NCI-H187 treated with DMSO at 0.1 percent for 48 hours (cell line): Measurements from ENCODE around the gene IFT74.

ENCODE experiments used
- DNase-seq: peaks from one replicate; lab custom pipeline; 2025; lab: John Stamatoyannopoulos, UW

IFT74 gene

DNA sequence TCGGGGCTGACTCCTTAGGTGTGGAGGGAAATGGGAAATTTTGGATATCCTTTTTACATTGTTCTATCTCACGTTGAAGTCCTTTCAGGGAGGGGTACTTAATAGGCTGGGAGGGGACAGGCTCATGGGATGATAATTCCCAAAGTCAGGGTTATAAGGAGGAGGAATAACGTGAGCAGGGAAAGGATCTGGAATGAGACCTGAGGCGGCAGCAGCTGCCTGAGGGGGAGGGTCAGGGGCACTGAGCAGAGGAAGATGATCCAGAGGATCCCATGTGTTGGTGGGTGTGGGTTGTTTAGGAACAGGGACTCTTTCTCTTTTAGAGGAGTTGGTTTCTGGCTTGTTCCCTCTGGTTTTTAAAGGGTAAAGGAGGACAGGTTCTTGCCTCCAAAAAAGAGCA, 18.7 kb downstream of the IFT74 start:
- DNase-seq, result no peak

DNA sequence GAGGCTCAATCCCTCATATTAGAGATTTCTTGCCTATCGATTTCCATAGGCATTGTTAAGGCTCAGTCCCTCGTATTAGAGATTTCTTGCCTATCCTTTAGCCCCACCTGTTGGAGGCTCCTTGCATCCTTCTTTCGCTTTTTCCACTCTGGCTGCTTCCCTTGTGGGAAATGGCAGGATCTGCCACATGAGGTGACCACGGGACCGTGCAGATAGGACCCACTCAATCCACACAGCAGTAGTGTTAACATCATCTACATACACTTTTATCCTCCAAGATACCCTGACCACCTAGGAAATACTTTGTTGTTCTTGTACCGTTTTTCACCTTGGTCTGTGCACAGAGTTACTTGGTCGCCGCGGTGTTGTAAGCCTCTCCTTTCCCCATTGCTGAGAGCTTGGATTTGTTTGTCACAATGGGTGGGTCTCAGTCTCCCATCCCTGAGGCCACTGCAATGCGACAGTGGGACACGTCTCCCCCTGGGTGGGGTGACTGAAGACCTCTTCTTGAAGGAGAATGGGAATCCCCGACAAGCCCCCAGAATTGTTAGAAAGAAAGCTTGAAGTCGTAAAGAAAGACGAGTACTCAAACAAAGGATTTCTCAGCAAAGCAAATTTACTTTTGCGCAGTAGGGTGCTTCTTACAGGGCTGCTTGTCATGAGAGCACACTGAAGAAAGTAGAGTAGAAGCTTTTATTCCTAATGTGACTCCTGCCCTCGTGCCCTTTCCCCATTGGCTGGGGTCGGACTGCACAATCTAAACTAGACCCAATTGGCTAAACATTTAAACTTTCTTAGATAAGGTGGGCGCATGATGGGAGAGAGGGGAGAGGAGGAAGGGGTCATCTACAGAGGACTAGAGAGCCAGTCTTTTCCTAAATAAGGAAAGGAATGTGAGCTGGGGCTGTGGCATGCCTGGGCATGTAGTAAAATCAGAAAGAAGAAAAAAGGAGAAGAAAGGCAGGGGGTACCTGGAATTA, 19.8 kb downstream of the IFT74 start:
- no peak for DNase-seq

DNA sequence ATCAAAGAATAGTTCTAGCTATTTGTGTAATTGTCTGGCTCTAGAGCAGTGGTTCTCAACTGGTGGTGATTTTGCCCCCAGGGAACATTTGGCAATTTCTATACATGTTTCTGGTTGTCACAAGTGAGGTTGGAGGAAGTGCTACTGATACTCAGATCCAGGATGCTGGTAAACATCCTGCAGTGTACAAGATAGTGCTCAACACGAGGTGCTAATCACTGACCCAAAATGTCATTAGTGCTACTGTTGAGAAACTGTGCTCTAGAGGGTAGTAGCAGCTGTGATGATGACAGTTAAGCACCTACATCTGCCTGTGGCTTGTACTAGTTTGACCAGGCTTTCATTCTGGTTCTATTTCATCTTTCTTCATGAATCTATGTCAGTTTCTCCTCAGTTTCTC, 27.1 kb downstream of the IFT74 start:
- DNase-seq, result no peak

DNA sequence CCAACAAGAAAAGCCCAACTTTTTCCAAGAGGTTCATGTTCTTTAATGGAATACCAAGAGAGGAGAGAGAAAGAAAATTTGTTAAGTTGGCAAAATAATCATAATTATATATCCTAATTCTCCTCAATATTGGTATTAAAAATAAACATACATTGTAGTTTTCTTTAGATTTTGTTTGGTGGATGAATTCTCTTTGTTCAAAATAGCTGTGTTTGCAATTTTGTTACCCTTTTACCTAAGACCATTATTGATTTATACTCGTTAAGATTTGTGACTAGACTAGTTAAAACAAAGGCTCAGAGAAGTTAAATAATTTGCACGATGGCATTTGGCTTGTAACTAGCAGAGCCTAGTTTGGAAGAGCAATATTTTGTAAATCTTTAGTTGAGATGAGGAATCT, 39.6 kb downstream of the IFT74 start:
- DNase-seq, result no peak

DNA sequence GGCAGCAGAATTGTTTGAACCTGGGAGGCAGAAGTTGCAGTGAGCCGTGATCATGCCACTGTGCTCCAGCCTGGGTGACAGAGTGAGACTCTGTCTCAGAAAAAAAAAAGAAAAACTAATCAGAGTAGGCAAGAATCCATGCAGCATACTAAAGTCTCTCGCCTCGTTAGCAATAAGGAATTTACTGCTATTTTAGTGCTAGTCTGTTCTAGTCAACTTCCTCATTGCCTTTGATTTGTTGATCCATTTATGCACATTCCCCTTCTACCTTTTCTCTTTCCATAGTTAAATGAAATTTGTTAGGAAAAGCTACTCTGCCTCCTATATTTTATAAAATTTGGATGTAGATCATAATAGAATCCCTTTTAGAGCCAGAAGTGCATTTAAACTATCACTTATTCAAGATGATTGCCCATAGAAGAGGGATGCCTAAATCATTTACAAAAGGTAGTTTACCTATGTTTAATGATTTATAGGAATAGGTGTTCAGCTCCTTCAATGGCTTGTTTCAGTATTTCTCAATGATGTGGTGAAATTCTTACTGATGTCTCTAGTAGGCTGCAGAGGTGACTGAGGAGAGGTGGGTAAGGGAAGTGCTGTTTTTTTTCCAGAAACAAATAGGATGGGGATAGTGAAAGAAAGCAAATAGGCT, 47.3 kb downstream of the IFT74 start:
- no peak for DNase-seq

DNA sequence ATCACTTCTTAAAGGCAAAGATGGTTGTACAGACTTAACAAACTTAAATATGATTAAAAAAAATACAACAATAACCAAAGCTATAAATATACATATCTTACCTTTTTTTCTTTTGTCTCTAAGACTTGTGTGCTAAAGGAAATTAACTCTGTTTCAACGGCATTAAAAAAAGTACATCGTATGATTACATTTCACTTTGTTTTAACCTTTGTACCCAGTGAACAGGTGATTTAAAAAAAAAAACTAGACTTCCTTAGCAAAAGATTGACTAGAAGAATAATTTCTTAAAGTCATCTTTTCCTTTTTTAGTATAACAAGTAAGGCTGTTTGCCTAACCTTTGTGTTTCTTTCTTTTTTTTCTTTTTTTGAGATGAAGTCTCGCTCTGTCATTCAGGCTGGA, 49.3 kb downstream of the IFT74 start, which contains the start of gene LRRC19:
TSS of gene LRRC19 (minus strand) at position 182 of the 400 bp plus-strand sequence. CDS start 5,978 bp downstream, outside the sequence.
- no peak for DNase-seq

DNA sequence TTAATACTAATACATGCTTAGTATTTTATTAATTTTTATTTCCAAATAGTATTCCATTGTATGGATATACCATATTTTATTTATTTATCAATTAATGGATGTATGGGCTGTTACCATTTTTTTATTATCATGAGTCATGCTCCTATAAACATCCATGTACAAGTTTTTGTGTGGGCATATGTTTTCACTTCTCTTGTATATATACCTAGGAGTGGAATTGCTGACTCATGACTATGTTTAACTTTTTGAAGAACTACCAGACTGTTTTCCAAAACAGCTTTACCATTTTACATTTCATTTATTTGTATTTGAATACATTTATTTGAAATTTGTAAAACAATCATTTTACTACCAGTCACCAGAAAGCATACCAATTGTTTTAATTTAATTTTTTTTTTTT, 63.4 kb downstream of the IFT74 start:
- DNase-seq, result no peak

DNA sequence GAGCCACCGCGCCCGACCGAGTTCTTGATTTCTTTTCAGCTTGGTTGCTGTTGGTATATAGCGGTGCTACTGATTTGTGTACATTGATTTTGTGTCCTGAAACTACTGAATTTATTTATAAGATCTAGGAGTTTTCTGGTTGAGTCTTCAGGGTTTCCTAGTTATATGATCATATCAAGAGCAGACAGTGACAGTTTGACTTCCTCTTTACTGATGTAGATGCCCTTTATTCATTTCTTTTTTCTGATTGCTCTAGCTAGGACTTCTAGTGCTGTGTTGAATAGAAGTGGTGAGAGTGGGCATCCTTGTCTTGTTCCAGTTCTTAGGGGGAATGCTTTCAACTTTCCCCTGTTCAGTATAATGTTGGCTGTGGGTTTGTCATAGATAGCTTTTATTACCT, 66.7 kb downstream of the IFT74 start:
- DNase-seq, result no peak

DNA sequence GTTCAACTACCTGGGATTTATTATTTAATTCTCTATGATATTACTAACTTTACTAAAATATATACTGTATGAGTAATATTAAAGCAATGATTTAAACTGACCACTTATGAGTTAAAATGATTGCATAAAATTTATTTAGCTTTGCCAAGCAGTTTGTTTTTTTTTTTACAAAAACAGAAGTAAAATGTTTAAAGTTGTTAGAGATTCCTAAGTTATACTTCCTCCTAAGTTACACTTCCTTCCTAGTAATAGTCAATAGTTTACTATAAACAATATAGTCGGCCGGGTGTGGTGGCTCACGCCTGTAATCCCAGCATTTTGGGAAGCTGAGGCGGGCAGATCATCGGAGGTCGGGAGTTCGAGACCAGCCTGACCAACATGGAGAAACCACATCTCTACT, 73.0 kb downstream of the IFT74 start:
- no peak for DNase-seq

DNA sequence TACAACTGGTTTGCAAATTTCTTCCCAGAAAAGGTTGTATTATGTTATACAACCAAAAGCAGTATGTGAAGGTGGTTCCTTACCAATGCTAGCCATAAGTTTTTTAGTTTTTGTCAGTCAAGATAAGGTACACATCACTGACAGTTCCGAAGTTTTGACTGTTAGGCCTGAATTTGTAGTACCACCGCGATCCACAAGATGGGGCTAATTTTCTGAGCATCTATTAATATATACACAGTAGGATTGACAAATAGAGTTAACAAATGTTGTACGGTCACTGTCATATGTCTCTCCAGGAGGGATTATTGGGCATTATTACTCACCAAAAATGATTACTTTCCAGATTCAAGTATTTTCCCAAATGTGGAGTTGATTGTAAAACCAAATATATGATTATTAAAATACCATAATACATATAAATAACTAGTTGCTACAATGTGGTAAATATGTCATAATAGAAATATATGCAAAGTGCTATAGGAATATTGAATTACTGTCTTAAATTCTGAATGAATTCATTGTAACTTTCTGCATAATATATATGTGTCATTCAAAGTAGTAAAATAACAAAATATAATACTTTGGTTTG, 77.7 kb downstream of the IFT74 start:
- DNase-seq, result no peak

DNA sequence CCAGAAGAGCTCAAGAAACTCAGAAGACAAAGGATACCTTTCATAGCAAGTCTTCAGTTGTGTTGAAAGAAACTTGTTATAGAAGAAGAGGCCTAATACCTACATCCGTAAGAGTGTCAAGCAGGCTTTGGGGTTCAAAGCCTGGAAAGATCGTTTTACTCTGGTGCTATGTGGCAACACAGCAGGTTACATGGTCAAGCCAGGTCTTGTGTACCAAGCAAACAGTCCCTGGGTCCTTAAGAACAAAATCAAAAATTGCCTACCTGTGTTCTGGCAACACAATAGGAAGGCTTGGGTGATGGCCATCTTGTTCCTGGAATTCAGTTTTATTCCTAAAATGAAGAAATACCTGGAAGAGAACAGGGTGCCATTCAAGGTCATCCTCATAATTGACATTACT, 81.3 kb downstream of the IFT74 start:
- no peak for DNase-seq

DNA sequence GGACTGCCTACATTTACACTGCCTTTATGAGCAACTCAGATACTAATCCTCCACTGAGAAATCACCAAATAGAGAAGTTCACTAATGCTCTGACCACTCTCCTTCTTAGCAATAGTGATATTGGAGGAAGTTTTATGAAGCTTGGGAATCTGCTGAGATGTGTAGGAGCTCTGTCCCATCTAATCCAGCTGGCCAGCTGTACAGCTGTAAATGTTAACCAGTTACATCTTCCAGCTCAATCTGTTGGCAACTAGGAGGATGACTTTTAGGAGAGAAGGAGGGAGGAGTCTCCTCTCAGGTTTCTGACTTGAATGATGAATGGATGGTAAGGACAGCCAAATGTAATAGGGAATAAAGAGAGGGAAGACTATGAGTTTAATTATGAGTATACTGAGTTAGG, 85.5 kb downstream of the IFT74 start:
- DNase-seq, result no peak

DNA sequence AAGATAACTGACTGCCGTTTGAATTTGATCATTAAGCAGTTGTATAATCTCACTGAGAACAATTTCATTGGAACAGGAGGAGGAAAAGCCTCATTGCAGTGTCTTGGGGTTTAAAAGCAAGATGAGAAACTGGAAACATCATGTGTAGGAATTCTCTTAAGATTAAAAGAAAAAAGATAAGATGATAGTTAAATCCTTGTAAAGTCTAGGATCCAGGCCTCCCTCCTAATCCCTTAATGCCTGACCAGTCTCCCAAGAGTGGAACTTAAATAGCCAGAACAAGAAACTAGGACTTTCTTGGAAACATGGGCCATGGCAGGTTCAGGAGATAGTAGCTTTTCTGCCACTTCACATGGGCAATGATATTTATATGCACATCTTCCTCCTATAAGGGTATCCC, 86.3 kb downstream of the IFT74 start:
- no peak for DNase-seq

DNA sequence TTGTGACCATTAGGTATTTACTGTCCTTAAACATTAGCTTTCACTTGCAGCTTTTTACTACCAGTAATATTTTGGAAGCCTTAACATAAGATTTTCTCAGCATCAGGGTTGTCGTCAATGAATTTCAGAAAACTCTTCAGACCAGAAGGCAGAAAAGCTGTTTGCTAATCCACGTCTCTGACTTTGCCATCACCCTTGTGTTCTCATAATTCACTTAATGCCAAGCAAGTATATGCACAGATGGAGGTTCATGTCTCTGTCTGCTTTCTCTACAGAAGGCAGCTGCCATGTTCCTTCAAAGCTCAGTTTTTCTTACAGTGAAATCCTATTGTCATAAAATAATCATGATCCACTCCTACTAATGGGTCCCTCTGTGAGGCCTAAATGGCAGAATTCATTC, 87.0 kb downstream of the IFT74 start:
- DNase-seq, result no peak

DNA sequence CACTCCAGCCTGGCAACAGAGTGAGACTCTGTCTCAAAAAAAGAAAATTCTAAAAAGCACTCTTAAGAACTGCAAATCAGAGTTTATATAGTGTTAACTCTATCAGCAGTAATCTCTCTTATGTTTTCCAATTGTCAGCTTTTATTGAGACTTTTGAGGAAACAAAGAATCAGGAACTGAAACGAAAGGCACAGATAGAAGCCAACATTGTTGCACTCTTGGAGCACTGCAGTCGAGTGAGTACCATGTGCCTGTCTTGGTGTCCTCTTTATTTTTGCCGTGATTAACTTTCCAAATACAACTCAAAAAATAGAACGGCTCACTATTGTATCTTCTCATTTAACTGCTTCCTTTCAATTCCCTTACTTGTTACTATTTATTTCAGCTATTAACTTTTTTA, 90.9 kb downstream of the IFT74 start:
- no peak for DNase-seq

DNA sequence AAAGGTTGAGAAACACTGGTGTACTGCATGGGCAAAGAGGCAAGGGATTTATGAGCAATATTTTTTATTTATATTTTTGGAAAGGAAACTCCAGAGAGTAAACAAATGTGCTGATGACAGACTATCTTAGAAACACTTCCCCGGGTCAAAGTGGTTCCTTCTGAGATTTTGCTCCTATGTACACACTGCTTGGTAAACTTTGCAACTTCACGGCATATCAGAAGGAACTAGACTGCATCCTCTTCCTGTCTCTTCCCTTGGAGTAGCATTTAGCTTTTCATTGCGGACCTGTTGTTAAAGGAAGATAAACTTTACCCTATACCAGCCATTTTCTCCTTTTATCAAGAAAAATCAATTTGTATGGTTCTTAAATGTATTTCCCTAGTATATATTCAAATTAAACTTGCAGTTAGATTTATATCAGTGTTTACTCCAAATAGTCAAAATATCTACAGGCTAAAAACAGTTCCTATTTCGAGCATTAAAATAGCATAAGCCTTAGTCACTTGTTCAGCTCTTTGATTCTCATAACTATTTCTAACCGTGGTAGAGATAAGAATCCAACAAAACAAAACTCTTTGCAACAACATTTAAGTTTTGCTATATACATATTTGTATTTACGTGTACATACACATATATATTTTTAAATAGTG, 97.3 kb downstream of the IFT74 start:
- no peak for DNase-seq

DNA sequence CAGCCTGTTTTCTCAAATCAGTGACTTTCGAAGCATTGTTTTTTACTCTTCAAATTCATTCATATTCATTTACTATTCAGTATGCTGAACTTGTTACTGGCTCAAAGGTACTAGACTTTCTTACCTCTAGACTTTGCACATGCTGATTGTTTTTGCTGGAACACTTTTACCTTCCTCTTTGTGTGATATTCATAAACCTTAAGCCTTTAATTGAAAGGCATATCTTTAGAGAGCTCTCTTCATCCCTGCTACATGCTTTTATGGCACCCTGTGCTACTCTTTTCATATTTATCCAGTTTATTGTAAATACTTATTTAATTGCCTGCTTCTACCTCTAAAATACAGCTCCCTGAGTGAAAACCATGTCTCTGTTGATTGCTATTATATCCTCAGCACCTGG, 97.9 kb downstream of the IFT74 start:
- no peak for DNase-seq

DNA sequence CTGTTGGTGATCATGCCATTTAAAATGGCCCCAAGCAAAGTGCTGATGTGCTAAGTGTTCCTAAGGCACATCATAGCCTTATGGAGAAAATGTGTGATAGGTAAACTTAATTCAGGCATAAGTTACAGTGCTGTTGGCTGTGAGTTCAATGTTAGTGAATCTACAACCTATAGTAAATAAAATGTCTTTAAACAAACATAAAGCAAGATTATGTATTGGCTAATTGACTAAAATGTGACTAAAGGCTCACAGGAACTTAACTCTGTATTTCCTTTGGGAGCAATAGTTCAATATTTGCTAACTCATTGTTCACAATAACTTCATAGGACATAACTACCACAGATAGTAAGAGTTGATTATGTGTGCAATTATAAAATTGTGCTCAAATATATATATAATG, 98.6 kb downstream of the IFT74 start:
- no peak for DNase-seq

DNA sequence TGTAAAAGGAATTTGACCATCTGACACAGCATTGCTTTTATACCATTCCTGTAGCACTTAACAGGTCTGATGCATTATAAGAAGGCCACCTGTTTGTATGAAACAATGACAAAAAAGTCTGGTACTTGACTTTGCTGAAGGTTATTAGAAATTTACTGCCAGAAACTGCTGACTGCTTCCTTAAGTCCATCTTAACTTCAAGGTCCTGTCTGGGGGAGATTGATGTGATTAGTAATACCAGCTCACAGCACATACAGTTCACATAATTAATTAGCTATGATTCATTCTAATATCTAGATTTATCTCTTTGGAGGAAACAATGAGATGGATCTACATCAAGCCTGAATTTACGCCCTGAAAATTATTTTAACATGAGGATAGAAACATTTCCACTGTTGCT, 103.2 kb downstream of the IFT74 start:
- no peak for DNase-seq

DNA sequence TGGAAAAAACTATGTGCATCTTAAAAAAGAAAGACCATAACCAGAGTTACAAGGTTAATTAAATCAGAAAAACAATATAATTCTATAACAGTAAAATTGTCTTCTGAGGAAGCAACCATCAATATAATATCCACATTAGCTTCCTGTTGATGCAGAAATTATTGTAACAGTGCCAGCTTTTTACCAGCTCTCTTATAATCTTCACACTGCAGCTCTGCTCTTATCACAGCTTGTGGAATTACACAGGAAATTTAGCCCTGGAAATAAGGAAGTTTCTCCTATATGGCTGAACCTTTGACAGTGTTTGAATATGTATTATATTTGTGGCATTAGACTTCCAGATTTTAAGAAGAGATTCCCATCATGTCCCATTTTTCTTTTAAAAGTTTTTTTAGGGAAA, 103.7 kb downstream of the IFT74 start:
- DNase-seq, result no peak

DNA sequence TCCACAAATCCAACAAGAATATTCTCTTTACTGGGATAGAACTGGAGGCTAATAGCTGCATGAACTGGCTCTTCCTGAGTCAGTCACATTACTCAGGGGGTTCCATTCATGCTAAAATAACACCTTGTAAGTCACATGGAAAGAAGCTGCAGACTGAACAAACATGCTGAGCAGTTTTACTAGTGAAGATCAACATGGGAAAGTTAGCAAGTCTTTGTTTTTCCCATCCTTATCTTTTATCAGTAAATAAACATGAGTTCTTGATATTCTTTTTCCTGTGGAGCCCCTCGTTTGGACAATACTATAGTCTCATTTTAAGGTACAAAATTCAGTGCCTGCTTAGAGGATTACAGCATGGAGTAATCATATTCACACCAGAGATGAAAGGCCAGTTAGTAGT, 109.1 kb downstream of the IFT74 start:
- DNase-seq, result no peak
